K562 (cell line): ENCODE measurements around the gene PADI4. TPM values are rescaled to one million over a fixed set of nuclear protein-coding genes. Genes with fewer than 3 reads are reported as not detected.

Source experiments
- CTCF ChIP-seq, 3 experiments: IDR thresholded peaks in 2 of 3; conservative IDR thresholded peaks in 1 of 3; 2 replicates each; pipeline ENCODE4 v1.5.1; 2011 to 2012; ENCODE audit warnings: low read length in 3 of 3, mild to moderate bottlenecking in 3 of 3, control low read depth in 2 of 3, improper control_type of control experiment in 1 of 3, inconsistent platforms in 1 of 3, low read depth in 1 of 3, mixed read lengths in 1 of 3, moderate library complexity in 1 of 3; ENCODE audit not compliant: insufficient read depth in 2 of 3
- DEAF1 ChIP-seq: fragments of 450-650 bp; formaldehyde crosslinking; IDR thresholded peaks from 2 replicates; pipeline ENCODE4 v1.4.0; 2020; ENCODE audit warnings: mild to moderate bottlenecking, moderate library complexity
- DIDO1 ChIP-seq: fragments of 450-650 bp; IDR thresholded peaks from 2 replicates; pipeline ENCODE4 v1.6.1; 2016; ENCODE audit warnings: low read depth, missing biosample characterization, missing genetic modification characterization
- E2F1 ChIP-seq: sonication (generic); formaldehyde crosslinking; IDR thresholded peaks from 2 replicates; pipeline ENCODE4 v1.8.1; 2023; ENCODE audit warnings: mild to moderate bottlenecking, missing genetic modification reagents, moderate library complexity
- ESRRB ChIP-seq: fragments of 250-450 bp; sonication (Bioruptor Pico); IDR thresholded peaks from 2 replicates; pipeline ENCODE4 v1.5.0; 2020; ENCODE audit warnings: mild to moderate bottlenecking, moderate library complexity, borderline replicate concordance
- ETS2 ChIP-seq: IDR thresholded peaks from 2 replicates; pipeline ENCODE4 v1.6.1; 2016; ENCODE audit warnings: borderline replicate concordance, missing genetic modification characterization, mild to moderate bottlenecking, moderate library complexity, missing compliant biosample characterization; ENCODE audit not compliant: poor library complexity, severe bottlenecking
- ETV6 ChIP-seq, 3 experiments: fragments of 150-350 bp in 1 of 3; sonication (generic) in 1 of 3; formaldehyde crosslinking in 1 of 3; IDR thresholded peaks; 2 replicates each; pipeline versions ENCODE4 v1.6.1 to v1.8.0; 2014 to 2022; ENCODE audit warnings: borderline replicate concordance in 2 of 3, low read depth in 2 of 3, antibody characterized with exemption in 1 of 3, low read length in 1 of 3, mild to moderate bottlenecking in 1 of 3, missing genetic modification reagents in 1 of 3
- KLF13 ChIP-seq: fragments of 450-650 bp; IDR thresholded peaks from 2 replicates; pipeline ENCODE4 v1.6.1; 2016; ENCODE audit warnings: missing genetic modification characterization, low read depth, mild to moderate bottlenecking, missing compliant biosample characterization, moderate library complexity, borderline replicate concordance
- LEF1 ChIP-seq: fragments of 450-650 bp; IDR thresholded peaks from 2 replicates; pipeline ENCODE4 v1.6.1; 2016; ENCODE audit warnings: mild to moderate bottlenecking
- MCM2 ChIP-seq: fragments of 450-650 bp; IDR thresholded peaks from 2 replicates; pipeline ENCODE4 v1.6.1; 2017; ENCODE audit warnings: low read depth, mild to moderate bottlenecking
- NCOA1 ChIP-seq: fragments of 450-650 bp; IDR thresholded peaks from 2 replicates; pipeline ENCODE4 v1.6.1; 2016; ENCODE audit warnings: low read depth
- POLR3G ChIP-seq: IDR thresholded peaks from 2 replicates; pipeline ENCODE4 v1.6.1; 2011; ENCODE audit not compliant: insufficient read length, insufficient replicate concordance; ENCODE audit errors: extremely low read depth
- RAD21 ChIP-seq, 2 experiments: fragments of 250-450 bp in 1 of 2; fragments of 450-650 bp in 1 of 2; sonication (Bioruptor Pico) in 1 of 2; formaldehyde crosslinking in 1 of 2; IDR thresholded peaks in 1 of 2; conservative IDR thresholded peaks in 1 of 2; 2 replicates each; pipeline versions ENCODE4 v1.4.0 to v1.8.0; 2020 to 2022; ENCODE audit warnings: mild to moderate bottlenecking in 2 of 2, moderate library complexity in 1 of 2
- SIX5 ChIP-seq, 2 experiments: IDR thresholded peaks; 2 replicates each; pipeline ENCODE4 v1.6.1; 2011; ENCODE audit warnings: low read length in 2 of 2, borderline replicate concordance in 1 of 2, low read depth in 1 of 2, mild to moderate bottlenecking in 1 of 2, moderate library complexity in 1 of 2; ENCODE audit not compliant: insufficient read depth in 1 of 2
- TBP ChIP-seq: optimal IDR thresholded peaks from 2 replicates; pipeline ENCODE3; 2011; ENCODE audit warnings: low read depth, low read length, improper control_type of control experiment
- TEAD4 ChIP-seq, 2 experiments: sonication (generic) in 1 of 2; formaldehyde crosslinking in 1 of 2; IDR thresholded peaks; 2 replicates each; pipeline versions ENCODE4 v1.6.1 to v1.8.0; 2012 to 2022; ENCODE audit warnings: borderline replicate concordance in 1 of 2, inconsistent platforms in 1 of 2, low read length in 1 of 2, mild to moderate bottlenecking in 1 of 2, missing genetic modification reagents in 1 of 2
- XRCC5 ChIP-seq: fragments of 200-400 bp; formaldehyde crosslinking; IDR thresholded peaks from 2 replicates; pipeline ENCODE4 v1.6.1; 2017; ENCODE audit warnings: low read depth, mild to moderate bottlenecking, low read length
- ZNF12 ChIP-seq: sonication (generic); formaldehyde crosslinking; IDR thresholded peaks from 2 replicates; pipeline ENCODE4 v1.4.0; 2020; ENCODE audit warnings: mild to moderate bottlenecking, missing genetic modification reagents
- ZNF197 ChIP-seq: fragments of 200-800 bp; sonication (Bioruptor generic); IDR thresholded peaks from 2 replicates; pipeline ENCODE4 v1.6.1; 2016; ENCODE audit warnings: low read depth, missing genetic modification characterization, missing compliant biosample characterization
- ZNF282 ChIP-seq: sonication (generic); formaldehyde crosslinking; IDR thresholded peaks from 2 replicates; pipeline ENCODE4 v1.8.1; 2023; ENCODE audit warnings: missing genetic modification reagents
- ZNF586 ChIP-seq: fragments of 450-650 bp; formaldehyde crosslinking; conservative IDR thresholded peaks from 2 replicates; pipeline ENCODE4 v1.4.0; 2020; ENCODE audit warnings: mild to moderate bottlenecking, moderate library complexity
- polyA plus RNA-seq, 8 experiments: library from polyadenylated mRNA; depleted of rRNA in 4 of 8; stranded (reverse) in 5 of 8; unstranded in 3 of 8; fragments of >200 nt; fragmentation: Nextera tagmentation in 2 of 8; fragmentation: Illumina TruSeq in 1 of 8; extraction: Ambion mirVana in 2 of 8; extraction: Trizol in 1 of 8; gene quantifications; 2 replicates each; pipeline versions ENCODE4 v1.2.1 to v1.2.3, GENCODE V29; 2011 to 2014; ENCODE audit warnings: inconsistent platforms in 1 of 8, missing spikeins in 1 of 8
- total RNA-seq, 7 experiments: library from RNA; depleted of rRNA in 6 of 7; stranded (reverse); fragments of >200 nt in 6 of 7; fragmentation: Illumina TruSeq in 2 of 7; extraction: Trizol in 2 of 7; gene quantifications; 2 replicates each; pipeline versions ENCODE4 v1.2.1 to v1.2.3, GENCODE V29; 2011 to 2021; ENCODE audit warnings: low replicate concordance in 1 of 7

PADI4 gene
- total and polyA plus RNA-seq, 9 of the 15 experiments (the other 6 are each of a cell fraction or from before 2014, with no cell fraction given) = 0.22 to 0.33 TPM; not detected in 7

- TF ChIP-seq XRCC5 (0 out of 2 replicates have a peak, but pooled peaks have one; percentile 56), POLR3G (no peak), TBP (no peak), TEAD4 (IDR thresholded peaks at IDR 0.05; ENCODE audit: low read length) (0 out of 2 replicates have a peak, but pooled peaks have one; percentile 12), TEAD4 (CRISPR knock-in tag; IDR thresholded peaks at IDR 0.05; ENCODE audit: borderline replicate concordance) (no peak), DEAF1 (CRISPR knock-in tag) (0 out of 2 replicates have a peak, but pooled peaks have one; percentile 18), ZNF586 (no peak), MCM2 (no peak), NCOA1 (no peak), RAD21 (CRISPR knock-in tag; conservative IDR thresholded peaks at IDR 0.05 in 1 of 2, IDR thresholded peaks at IDR 0.05 in 1 of 2) (peak; percentile 44 to 76), ETV6 (IDR thresholded peaks at IDR 0.05; ENCODE audit: borderline replicate concordance in 1 of 2, low read depth in 2 of 2, low read length in 1 of 2) (no peak), ETV6 (CRISPR knock-in tag; IDR thresholded peaks at IDR 0.05; ENCODE audit: borderline replicate concordance) (no peak), ZNF282 (CRISPR knock-in tag) (no peak), ETS2 (tag) (no peak), ZNF197 (CRISPR knock-in tag) (no peak), LEF1 (no peak), E2F1 (CRISPR knock-in tag) (no peak), CTCF (IDR thresholded peaks at IDR 0.05 in 2 of 3, conservative IDR thresholded peaks at IDR 0.05 in 1 of 3; ENCODE audit: insufficient read depth in 2 of 3, low read depth in 1 of 3, low read length in 3 of 3) (peak; percentile 83 to 96 (median 91)), ESRRB (no peak), KLF13 (tag) (no peak), ZNF12 (CRISPR knock-in tag) (0 out of 2 replicates have a peak, but pooled peaks have one; percentile 22), SIX5 (IDR thresholded peaks at IDR 0.05; ENCODE audit: borderline replicate concordance in 1 of 2, insufficient read depth in 1 of 2, low read depth in 1 of 2, low read length in 2 of 2) (no peak), DIDO1 (tag) (no peak)
These were observed 28.1 kb downstream of the PADI4 start (continued) for GRCh38 chr1:17335821-17336710.
